Sigmoid colon (tissue), 4 donors: ENCODE results near the gene SAMD7.

Experiments
- POLR2AphosphoS5 ChIP-seq, 4 donors: sonication (generic); formaldehyde crosslinking; IDR thresholded peaks; one replicate each; pipeline ENCODE4 v1.6.1; 2017; ENCODE audit warnings: antibody characterized with exemption in 4 of 4
- TF ChIP-seq, protein P1 (sequence below), 4 experiments: fragments of 450-650 bp in 3 of 4; fragments of 200-600 bp in 1 of 4; IDR thresholded peaks; one replicate each; pipeline ENCODE4 v1.5.1; 2016 to 2019; ENCODE audit warnings: antibody characterized with exemption in 4 of 4, mild to moderate bottlenecking in 3 of 4, moderate library complexity in 2 of 4

DNA sequence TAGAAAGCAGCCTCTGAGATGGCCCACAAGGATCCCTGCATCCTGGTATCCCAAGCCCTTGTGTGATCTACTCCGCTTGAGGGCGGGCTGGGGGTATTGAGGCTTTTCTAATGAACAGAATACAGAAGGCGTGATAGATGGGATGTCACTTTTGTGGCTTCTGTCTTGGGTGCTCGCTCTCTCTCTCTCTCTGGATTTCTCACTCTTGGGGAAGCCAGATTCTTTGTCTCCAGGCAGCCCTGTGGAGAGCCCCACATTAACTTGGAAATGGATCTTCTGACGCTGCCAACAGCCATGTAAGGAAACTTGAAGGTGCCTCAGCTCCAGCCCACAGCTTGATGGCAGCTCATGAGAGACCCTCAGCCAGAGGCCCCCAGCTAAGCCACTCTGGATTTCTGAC lies 28.4 kb downstream of the SAMD7 start:
- TF ChIP-seq, protein P1, sequence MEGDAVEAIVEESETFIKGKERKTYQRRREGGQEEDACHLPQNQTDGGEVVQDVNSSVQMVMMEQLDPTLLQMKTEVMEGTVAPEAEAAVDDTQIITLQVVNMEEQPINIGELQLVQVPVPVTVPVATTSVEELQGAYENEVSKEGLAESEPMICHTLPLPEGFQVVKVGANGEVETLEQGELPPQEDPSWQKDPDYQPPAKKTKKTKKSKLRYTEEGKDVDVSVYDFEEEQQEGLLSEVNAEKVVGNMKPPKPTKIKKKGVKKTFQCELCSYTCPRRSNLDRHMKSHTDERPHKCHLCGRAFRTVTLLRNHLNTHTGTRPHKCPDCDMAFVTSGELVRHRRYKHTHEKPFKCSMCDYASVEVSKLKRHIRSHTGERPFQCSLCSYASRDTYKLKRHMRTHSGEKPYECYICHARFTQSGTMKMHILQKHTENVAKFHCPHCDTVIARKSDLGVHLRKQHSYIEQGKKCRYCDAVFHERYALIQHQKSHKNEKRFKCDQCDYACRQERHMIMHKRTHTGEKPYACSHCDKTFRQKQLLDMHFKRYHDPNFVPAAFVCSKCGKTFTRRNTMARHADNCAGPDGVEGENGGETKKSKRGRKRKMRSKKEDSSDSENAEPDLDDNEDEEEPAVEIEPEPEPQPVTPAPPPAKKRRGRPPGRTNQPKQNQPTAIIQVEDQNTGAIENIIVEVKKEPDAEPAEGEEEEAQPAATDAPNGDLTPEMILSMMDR (IDR thresholded peaks at IDR 0.05), result no peak
- no peak for TF ChIP-seq POLR2AphosphoS5 (IDR thresholded peaks at IDR 0.05)
